Measurements from ENCODE around the gene BTBD16.

BTBD16 gene

GRCh38 chr10:122257041-122257440 lies 14.1 kb upstream of the BTBD16 start:
- H3K27ac ChIP-seq: no peak overlapping the region

GRCh38 chr10:122258136-122259074 lies 12.7 kb upstream of the BTBD16 start:
- no peak overlapping the region for H3K27ac ChIP-seq
- TF ChIP-seq ZFX (IDR thresholded peaks at IDR 0.05; ENCODE audit: borderline replicate concordance) (no peak), CTCF (IDR thresholded peaks at IDR 0.05) (no peak)

More at GRCh38 chr10:122257041-122257440, 14.1 kb upstream of the BTBD16 start:
- TF ChIP-seq CTCF (IDR thresholded peaks at IDR 0.05): no peak
- TF ChIP-seq ZFX (IDR thresholded peaks at IDR 0.05; ENCODE audit: borderline replicate concordance): no peak

GRCh38 chr10:122259075-122259466 lies 12.0 kb upstream of the BTBD16 start:
- no peak overlapping the region for H3K27ac ChIP-seq
- no peak for TF ChIP-seq ZFX (IDR thresholded peaks at IDR 0.05; ENCODE audit: borderline replicate concordance)
- TF ChIP-seq CTCF (IDR thresholded peaks at IDR 0.05): no peak

- TF ChIP-seq ZFX (IDR thresholded peaks at IDR 0.05; ENCODE audit: borderline replicate concordance) (no peak), CTCF (IDR thresholded peaks at IDR 0.05) (no peak)
- no peak overlapping the region for H3K27ac ChIP-seq
These were observed 9.5 kb upstream of the BTBD16 start for GRCh38 chr10:122261584-122261983.

GRCh38 chr10:122263971-122264370 lies 7.1 kb upstream of the BTBD16 start:
- H3K27ac ChIP-seq: no peak overlapping the region
- TF ChIP-seq ZFX (IDR thresholded peaks at IDR 0.05; ENCODE audit: borderline replicate concordance) (no peak), CTCF (IDR thresholded peaks at IDR 0.05) (no peak)

- no peak overlapping the region for H3K27ac ChIP-seq
These were observed 6.7 kb upstream of the BTBD16 start for GRCh38 chr10:122264436-122264835.

More at GRCh38 chr10:122264436-122264835, 6.7 kb upstream of the BTBD16 start:
- TF ChIP-seq CTCF (IDR thresholded peaks at IDR 0.05) (no peak), ZFX (IDR thresholded peaks at IDR 0.05; ENCODE audit: borderline replicate concordance) (no peak)
